HG03432 (cell line): Measurements from ENCODE around the gene RELN.
"Not testable (repeated sequence)": the region's sequence is repeated elsewhere in the genome, so short reads cannot be mapped to it uniquely, and the experiment has no call there.

ENCODE experiments used
- ATAC-seq: cut with Tn5 transposase; IDR thresholded peaks from one replicate; pipeline ENCODE4 v1.9.1; 2021; ENCODE audit warnings: mild to moderate bottlenecking, moderate library complexity; ENCODE audit not compliant: unreplicated experiment

The RELN gene

GRCh38 chr7:103947026-103947655 is 42.3 kb downstream of the RELN start:
- no peak for ATAC-seq

- no peak for ATAC-seq
Measured at GRCh38 chr7:103944230-103944900, 45.1 kb downstream of the RELN start.

- ATAC-seq = no peak
Measured at GRCh38 chr7:103941976-103942375, 47.5 kb downstream of the RELN start.

GRCh38 chr7:103940382-103941268 is 48.8 kb downstream of the RELN start:
- ATAC-seq = no peak

GRCh38 chr7:103937680-103938079 is 51.8 kb downstream of the RELN start:
- ATAC-seq = no peak

GRCh38 chr7:103936558-103936957 is 52.9 kb downstream of the RELN start:
- ATAC-seq = no peak

GRCh38 chr7:103934508-103934907 is 55.0 kb downstream of the RELN start:
- no peak for ATAC-seq

- ATAC-seq = no peak
Measured at GRCh38 chr7:103932389-103932788, 57.1 kb downstream of the RELN start.

GRCh38 chr7:103929901-103930311 is 59.6 kb downstream of the RELN start:
- ATAC-seq = no peak

- no peak for ATAC-seq
Measured at GRCh38 chr7:103928581-103928980, 60.9 kb downstream of the RELN start.

- ATAC-seq = no peak
Measured at GRCh38 chr7:103924184-103924583, 65.3 kb downstream of the RELN start.

GRCh38 chr7:103922407-103922806 is 67.1 kb downstream of the RELN start:
- no peak for ATAC-seq

GRCh38 chr7:103921692-103922091 is 67.8 kb downstream of the RELN start:
- ATAC-seq = no peak

- ATAC-seq = no peak
Measured at GRCh38 chr7:103919272-103919868, 70.1 kb downstream of the RELN start.

GRCh38 chr7:103918631-103919271 is 70.7 kb downstream of the RELN start:
- ATAC-seq = no peak

GRCh38 chr7:103915680-103916357 is 73.6 kb downstream of the RELN start:
- no peak for ATAC-seq

GRCh38 chr7:103914147-103914899 is 75.1 kb downstream of the RELN start:
- no peak for ATAC-seq

- no peak for ATAC-seq
Measured at GRCh38 chr7:103912891-103913605, 76.4 kb downstream of the RELN start.

- ATAC-seq = not testable (repeated sequence)
Measured at GRCh38 chr7:103911015-103911414, 78.4 kb downstream of the RELN start.
